ENCODE results near the gene ARFGAP1. TPM values are rescaled to one million over a fixed set of nuclear protein-coding genes. Genes with fewer than 3 reads are reported as not detected.

The ARFGAP1 gene
- total and polyA plus RNA-seq, 10 of the 15 experiments (the other 5 are each of a cell fraction or from before 2014, with no cell fraction given), result 0.45 to 79.9 (median 30.8) TPM

- H4K20me1 ChIP-seq (ENCODE audit: control insufficient read depth, insufficient read depth), result no peaks in the 10 kb centered on the region
- H3K36me3 ChIP-seq (ENCODE audit: control insufficient read depth in 2 of 2, insufficient read depth in 2 of 2, low read length in 1 of 2), result no peaks in the 10 kb centered on the region
- no peaks in the 10 kb centered on the region for H3K9me3 ChIP-seq (replicated peaks; ENCODE audit: control insufficient read depth, insufficient read depth, low read length)
- ChIA-PET SMC1A (ENCODE audit: uncharacterized antibody, unreplicated experiment) (no interaction called here), POLR2A (no interaction called here), RAD21 (ENCODE audit: unreplicated experiment) (no interaction called here), CTCF (no interaction called here)
- no peaks in the 10 kb centered on the region for H3K4me1 ChIP-seq (ENCODE audit: control insufficient read depth, insufficient read depth, low read length)
- H3K9ac ChIP-seq (ENCODE audit: control insufficient read depth, insufficient read depth, low read length), result no peak overlapping the region
- no peak for FAIRE-seq
- no peak for TF ChIP-seq SMC3 (IDR thresholded peaks at IDR 0.05; ENCODE audit: borderline replicate concordance, low read length)
- H2AFZ ChIP-seq (ENCODE audit: control insufficient read depth, low read depth, low read length), result no peak overlapping the region
- intact Hi-C loops (cut with micrococcal nuclease; ENCODE audit: unreplicated experiment) (no loop called here), in situ Hi-C loops (cut with MboI) (no loop called here)
- 17% methylated on average over 9 of the region's 10 CpGs for WGBS (ENCODE audit: insufficient coverage, insufficient replicate concordance, low lambda C conversion rate, missing lambda C conversion rate)
- no peak for DNase-seq (ENCODE audit: low read depth, low spot score)
- no TSS peak for BruUV-seq (replicated peaks)
- no peak for ATAC-seq
- no peak overlapping the region for H3K27ac ChIP-seq (ENCODE audit: control insufficient read depth, insufficient read depth)
- H3K4me2 ChIP-seq (ENCODE audit: control insufficient read depth, insufficient read depth), result no peak overlapping the region
- no peak overlapping the region for H3K4me3 ChIP-seq
- no peaks in the 10 kb centered on the region for H3K27me3 ChIP-seq (replicated peaks in 1 of 2; ENCODE audit: control insufficient read depth in 2 of 2, insufficient read depth in 2 of 2, low read length in 1 of 2)
- no peaks in the 10 kb centered on the region for H3K79me2 ChIP-seq (ENCODE audit: control insufficient read depth, insufficient read depth, low read length)
Measured at GRCh38 chr20:63320616-63321147, 48.1 kb downstream of the ARFGAP1 start.

- H3K4me3 ChIP-seq, result no peak overlapping the region
- H3K4me2 ChIP-seq (ENCODE audit: control insufficient read depth, insufficient read depth), result no peak overlapping the region
- WGBS (ENCODE audit: insufficient coverage, insufficient replicate concordance, low lambda C conversion rate, missing lambda C conversion rate), result 35% methylated on average over 20 of the region's 20 CpGs
- no peaks in the 10 kb centered on the region for H3K27me3 ChIP-seq (replicated peaks in 1 of 2; ENCODE audit: control insufficient read depth in 2 of 2, insufficient read depth in 2 of 2, low read length in 1 of 2)
- ChIA-PET RAD21 (ENCODE audit: unreplicated experiment) (no interaction called here), POLR2A (no interaction called here), CTCF (no interaction called here), SMC1A (ENCODE audit: uncharacterized antibody, unreplicated experiment) (no interaction called here)
- no peak for DNase-seq (ENCODE audit: low read depth, low spot score)
- peaks cover under 1% of the 10 kb centered on the region; the same call in 1 of the 2 replicates for H3K4me1 ChIP-seq (ENCODE audit: control insufficient read depth, insufficient read depth, low read length)
- no peaks in the 10 kb centered on the region for H4K20me1 ChIP-seq (ENCODE audit: control insufficient read depth, insufficient read depth)
- H3K9me3 ChIP-seq (replicated peaks; ENCODE audit: control insufficient read depth, insufficient read depth, low read length), result peaks cover under 1% of the 10 kb centered on the region; the same call in 1 of the 3 replicates
- no peak overlapping the region for H2AFZ ChIP-seq (ENCODE audit: control insufficient read depth, low read depth, low read length)
- no peaks in the 10 kb centered on the region for H3K36me3 ChIP-seq (ENCODE audit: control insufficient read depth in 2 of 2, insufficient read depth in 2 of 2, low read length in 1 of 2)
- no peak overlapping the region for H3K27ac ChIP-seq (ENCODE audit: control insufficient read depth, insufficient read depth)
- ATAC-seq, result no peak
- no TSS peak for BruUV-seq (replicated peaks)
- in situ Hi-C loops (cut with MboI) (no loop called here), intact Hi-C loops (cut with micrococcal nuclease; ENCODE audit: unreplicated experiment) (no loop called here)
- no peak overlapping the region for H3K9ac ChIP-seq (ENCODE audit: control insufficient read depth, insufficient read depth, low read length)
- FAIRE-seq, result no peak
- H3K79me2 ChIP-seq (ENCODE audit: control insufficient read depth, insufficient read depth, low read length), result no peaks in the 10 kb centered on the region
- TF ChIP-seq KAT2A (conservative IDR thresholded peaks at IDR 0.05; ENCODE audit: control insufficient read depth, low read depth, low read length) (no peak), RUNX3 (IDR thresholded peaks at IDR 0.05; ENCODE audit: low read length) (no peak), ZZZ3 (IDR thresholded peaks at IDR 0.05; ENCODE audit: control insufficient read depth, insufficient read length, low read depth) (no peak), ZBTB40 (IDR thresholded peaks at IDR 0.05; ENCODE audit: borderline replicate concordance) (no peak), PBX3 (IDR thresholded peaks at IDR 0.05; ENCODE audit: insufficient replicate concordance, low read depth, low read length) (no peak), CBX5 (IDR thresholded peaks at IDR 0.05; ENCODE audit: low read depth) (no peak), MTA2 (IDR thresholded peaks at IDR 0.05; ENCODE audit: low read depth) (no peak), CHD1 (IDR thresholded peaks at IDR 0.05; ENCODE audit: low read depth, low read length) (no peak), IRF4 (IDR thresholded peaks at IDR 0.05; ENCODE audit: low read depth, low read length) (no peak)
Measured at GRCh38 chr20:63321148-63321831, 48.7 kb downstream of the ARFGAP1 start.

Measured in GM12878 (cell line).